Left ventricle myocardium inferior (tissue), 1 donor: ENCODE data around the gene CDH26. TPM values are rescaled to one million over a fixed set of nuclear protein-coding genes. Genes with fewer than 3 reads are reported as not detected.

Experiments
- DNase-seq: peaks from one replicate; pipeline ENCODE4 v3.0.0-alpha.2; 2020
- H3K27ac ChIP-seq: fragments of 200-600 bp; replicated peaks from 2 replicates; pipeline ENCODE4 v1.8.0; 2021
- H3K27me3 ChIP-seq: fragments of 200-600 bp; 2 replicates; pipeline ENCODE4 v1.8.0; 2021; ENCODE audit warnings: low read depth
- H3K36me3 ChIP-seq: fragments of 200-600 bp; 2 replicates; pipeline ENCODE4 v1.8.0; 2021
- H3K4me1 ChIP-seq: fragments of 200-600 bp; 2 replicates; pipeline ENCODE4 v1.8.0; 2021
- H3K4me3 ChIP-seq: fragments of 200-600 bp; 2 replicates; pipeline ENCODE4 v1.8.0; 2021; ENCODE audit warnings: mild to moderate bottlenecking, moderate library complexity
- H3K9me3 ChIP-seq: fragments of 200-600 bp; replicated peaks from 2 replicates; pipeline ENCODE4 v1.8.0; 2021
- intact Hi-C: fragments of 100-400 bp; cut with micrococcal nuclease; formaldehyde crosslinking; loops from one replicate; pipeline ENCODE4 v1.11.0; 2022
- total RNA-seq: library from RNA; stranded (reverse); fragmentation: NEBNext Ultra II Directional; extraction: Animal tissue kit (Norgen Biotek cat#: 25700); gene quantifications from one replicate; pipeline ENCODE4 v1.2.1, GENCODE V29; 2021
- TF ChIP-seq, protein P1 (sequence below): fragments of 200-600 bp; IDR thresholded peaks from 2 replicates; pipeline ENCODE4 v1.8.0; 2021; ENCODE audit warnings: antibody characterized with exemption, mild to moderate bottlenecking, borderline replicate concordance
- donor health status: DM: no; HTN: yes; CAD: no; lungs with severe emphysema.

CDH26 gene
- total RNA-seq, 1 donor from 2014 or later: 1.3 TPM

DNA sequence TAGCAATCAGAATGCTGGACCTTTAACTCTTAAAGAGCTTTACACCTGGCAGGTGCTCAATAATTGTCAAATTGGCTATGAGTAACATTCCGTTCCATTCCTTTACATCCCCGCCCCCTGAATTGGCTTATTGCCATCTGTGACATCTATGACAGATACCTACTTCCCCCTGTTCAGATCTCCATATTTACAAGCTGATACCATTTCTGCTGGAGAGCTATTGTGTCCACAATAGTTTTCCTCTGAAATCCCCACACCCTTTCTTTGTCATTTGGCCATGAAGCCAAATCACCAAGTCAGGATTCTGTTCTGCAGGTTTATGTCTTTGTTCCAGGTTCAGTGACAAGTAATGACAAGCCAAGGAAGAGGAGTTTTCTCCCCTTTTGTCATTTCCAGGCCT, 3.2 kb downstream of the CDH26 start:
- Histone ChIP-seq H3K4me3 (no peak overlapping the region), H3K4me1 (no peaks in the 10 kb centered on the region), H3K27ac (no peak overlapping the region), H3K36me3 (peaks cover 13% of the 10 kb centered on the region), H3K27me3 (no peaks in the 10 kb centered on the region), H3K9me3 (no peaks in the 10 kb centered on the region)
- TF ChIP-seq, protein P1, sequence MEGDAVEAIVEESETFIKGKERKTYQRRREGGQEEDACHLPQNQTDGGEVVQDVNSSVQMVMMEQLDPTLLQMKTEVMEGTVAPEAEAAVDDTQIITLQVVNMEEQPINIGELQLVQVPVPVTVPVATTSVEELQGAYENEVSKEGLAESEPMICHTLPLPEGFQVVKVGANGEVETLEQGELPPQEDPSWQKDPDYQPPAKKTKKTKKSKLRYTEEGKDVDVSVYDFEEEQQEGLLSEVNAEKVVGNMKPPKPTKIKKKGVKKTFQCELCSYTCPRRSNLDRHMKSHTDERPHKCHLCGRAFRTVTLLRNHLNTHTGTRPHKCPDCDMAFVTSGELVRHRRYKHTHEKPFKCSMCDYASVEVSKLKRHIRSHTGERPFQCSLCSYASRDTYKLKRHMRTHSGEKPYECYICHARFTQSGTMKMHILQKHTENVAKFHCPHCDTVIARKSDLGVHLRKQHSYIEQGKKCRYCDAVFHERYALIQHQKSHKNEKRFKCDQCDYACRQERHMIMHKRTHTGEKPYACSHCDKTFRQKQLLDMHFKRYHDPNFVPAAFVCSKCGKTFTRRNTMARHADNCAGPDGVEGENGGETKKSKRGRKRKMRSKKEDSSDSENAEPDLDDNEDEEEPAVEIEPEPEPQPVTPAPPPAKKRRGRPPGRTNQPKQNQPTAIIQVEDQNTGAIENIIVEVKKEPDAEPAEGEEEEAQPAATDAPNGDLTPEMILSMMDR: no peak
- intact Hi-C loops: no loop called here
- no peak for DNase-seq

DNA sequence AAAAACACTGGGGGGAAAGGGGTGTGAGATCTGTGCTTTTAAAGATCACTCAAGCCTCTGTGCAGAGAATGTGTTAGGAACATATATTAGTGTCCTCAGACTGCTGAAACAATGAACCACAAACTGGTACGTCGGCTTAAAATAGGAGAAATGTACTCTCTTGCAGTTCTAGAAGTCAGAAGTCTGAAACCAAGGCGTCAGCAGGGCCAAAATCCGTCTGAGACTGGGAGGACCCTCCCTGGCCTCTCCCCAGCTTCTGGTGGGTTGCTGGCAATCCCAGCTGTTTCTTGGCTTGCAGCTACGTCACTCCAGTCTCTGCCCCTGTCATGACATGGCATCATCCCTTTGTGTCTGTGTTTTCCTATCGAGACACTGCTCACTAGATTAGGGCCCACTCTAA, 3.9 kb downstream of the CDH26 start:
- intact Hi-C loops: no loop called here
- TF ChIP-seq, protein P1: no peak

DNA sequence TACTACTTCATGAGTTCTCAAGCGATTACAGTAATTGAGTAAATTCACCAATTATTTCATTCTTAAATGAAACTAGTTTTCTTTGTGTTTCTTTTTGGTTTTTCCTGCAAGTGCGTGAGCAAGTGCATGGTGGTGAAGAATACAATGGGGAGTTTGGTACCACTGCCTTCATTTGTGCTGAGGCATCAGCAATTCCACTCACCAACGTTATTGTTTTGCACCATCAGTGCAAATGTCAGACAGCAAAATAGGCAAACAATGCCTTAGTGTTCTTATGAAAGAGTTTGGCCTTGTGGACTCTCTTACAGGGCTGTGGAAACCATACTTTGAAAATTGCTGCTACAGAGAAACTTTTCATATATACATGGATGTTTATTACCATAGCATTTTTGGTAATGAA, 8.2 kb downstream of the CDH26 start:
- Histone ChIP-seq H3K27me3 (no peaks in the 10 kb centered on the region), H3K27ac (no peak overlapping the region), H3K36me3 (no peaks in the 10 kb centered on the region), H3K9me3 (no peaks in the 10 kb centered on the region), H3K4me1 (no peaks in the 10 kb centered on the region), H3K4me3 (no peak overlapping the region)
- no peak for DNase-seq
- TF ChIP-seq, protein P1: no peak
- intact Hi-C loops: no loop called here

More for the DNA sequence above, 3.9 kb downstream of the CDH26 start:
- Histone ChIP-seq H3K4me1 (no peaks in the 10 kb centered on the region), H3K4me3 (no peak overlapping the region), H3K9me3 (no peaks in the 10 kb centered on the region), H3K27me3 (no peaks in the 10 kb centered on the region), H3K27ac (no peak overlapping the region), H3K36me3 (peaks cover 13% of the 10 kb centered on the region)
- DNase-seq: no peak

DNA sequence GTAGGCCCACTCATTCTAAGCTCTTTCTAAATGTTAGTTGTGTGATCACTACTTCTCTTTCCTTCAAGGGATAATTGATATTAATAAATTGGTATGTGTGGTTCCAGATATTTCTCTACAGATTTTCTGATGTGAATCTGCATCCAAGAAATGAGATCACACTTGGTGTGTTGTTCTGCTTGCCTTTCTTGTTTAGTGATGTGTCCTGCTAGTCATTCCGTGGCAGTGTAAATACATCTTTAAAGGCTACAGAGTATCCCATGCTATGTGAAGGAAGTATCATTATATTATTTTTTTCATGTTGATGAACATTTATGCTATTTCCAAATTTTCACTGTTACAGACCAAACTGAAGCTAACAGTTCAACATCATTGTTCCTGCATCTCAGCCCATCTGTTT, 13.2 kb downstream of the CDH26 start:
- TF ChIP-seq, protein P1: no peak
- no peaks in the 10 kb centered on the region for H3K36me3 ChIP-seq
- H3K27ac ChIP-seq: no peak overlapping the region
- intact Hi-C loops: no loop called here
- no peak overlapping the region for H3K4me3 ChIP-seq
- H3K4me1 ChIP-seq: no peaks in the 10 kb centered on the region
- no peak for DNase-seq
- no peaks in the 10 kb centered on the region for H3K9me3 ChIP-seq
- H3K27me3 ChIP-seq: no peaks in the 10 kb centered on the region

DNA sequence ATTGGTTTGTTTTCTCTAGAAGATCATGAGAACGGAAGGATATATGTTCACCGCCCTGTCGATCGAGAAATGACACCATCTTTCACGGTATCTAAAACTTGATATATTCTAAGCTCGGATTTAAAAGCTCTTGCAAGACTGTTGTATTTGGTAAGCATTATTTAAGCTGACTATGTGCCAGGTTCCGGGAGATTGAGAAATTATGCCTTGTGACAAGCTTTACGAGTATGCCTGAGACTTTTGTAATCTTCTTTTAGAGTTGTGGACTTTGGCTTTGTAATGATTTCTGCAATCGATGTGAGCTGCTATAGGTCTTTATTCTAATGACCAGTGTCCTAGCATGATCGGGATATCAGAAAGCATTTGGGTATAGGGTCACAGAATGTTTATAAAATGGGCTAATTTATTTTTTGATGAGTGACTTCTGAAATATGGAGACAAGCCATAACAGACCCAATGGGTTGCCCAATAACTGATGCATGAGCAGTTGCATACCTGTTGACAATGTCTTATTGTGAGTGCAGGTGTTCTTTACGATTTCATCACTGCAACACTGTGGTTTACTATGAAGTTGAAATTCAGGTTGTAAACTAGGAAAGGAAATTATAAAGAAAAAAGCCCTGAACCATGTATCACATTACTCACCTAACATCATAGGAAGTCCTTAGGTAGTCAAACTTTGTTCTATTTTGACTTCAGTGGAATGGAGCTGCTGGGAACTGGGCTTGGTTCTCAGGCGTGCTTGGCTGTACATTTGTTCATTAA, 14.0 kb downstream of the CDH26 start:
- Histone ChIP-seq H3K4me1 (no peaks in the 10 kb centered on the region), H3K9me3 (no peaks in the 10 kb centered on the region), H3K27me3 (no peaks in the 10 kb centered on the region), H3K27ac (no peak overlapping the region), H3K36me3 (no peaks in the 10 kb centered on the region), H3K4me3 (no peak overlapping the region)
- intact Hi-C loops: no loop called here
- no peak for DNase-seq
- TF ChIP-seq, protein P1: no peak
